ENCODE measurements around the gene PEX5L. TPM values are rescaled to one million over a fixed set of nuclear protein-coding genes. Genes with fewer than 3 reads are reported as not detected.

PEX5L gene
- total and polyA plus RNA-seq, 2 experiments from 2014 or later: 6.3 to 7.0 TPM

DNA sequence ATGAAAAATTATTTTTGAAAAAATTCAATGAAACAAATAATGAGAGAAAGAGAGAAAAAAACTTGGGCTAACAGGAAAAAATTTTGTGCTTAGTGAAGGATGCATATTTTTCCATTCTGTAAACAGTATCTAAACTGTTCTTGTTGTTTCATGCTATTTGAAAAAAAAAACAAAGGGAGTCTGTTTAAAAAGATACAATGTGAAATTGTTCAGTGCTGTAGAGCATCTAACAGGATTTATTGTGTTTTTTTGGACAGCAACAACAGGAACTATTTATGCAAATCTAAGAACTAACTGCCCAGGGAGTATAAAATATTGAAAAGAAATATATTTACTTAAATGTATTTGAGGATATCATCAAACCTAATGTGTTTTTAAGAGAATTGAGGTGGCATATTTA is 55.1 kb downstream of the PEX5L start (continued):
- TF ChIP-seq, protein P1, sequence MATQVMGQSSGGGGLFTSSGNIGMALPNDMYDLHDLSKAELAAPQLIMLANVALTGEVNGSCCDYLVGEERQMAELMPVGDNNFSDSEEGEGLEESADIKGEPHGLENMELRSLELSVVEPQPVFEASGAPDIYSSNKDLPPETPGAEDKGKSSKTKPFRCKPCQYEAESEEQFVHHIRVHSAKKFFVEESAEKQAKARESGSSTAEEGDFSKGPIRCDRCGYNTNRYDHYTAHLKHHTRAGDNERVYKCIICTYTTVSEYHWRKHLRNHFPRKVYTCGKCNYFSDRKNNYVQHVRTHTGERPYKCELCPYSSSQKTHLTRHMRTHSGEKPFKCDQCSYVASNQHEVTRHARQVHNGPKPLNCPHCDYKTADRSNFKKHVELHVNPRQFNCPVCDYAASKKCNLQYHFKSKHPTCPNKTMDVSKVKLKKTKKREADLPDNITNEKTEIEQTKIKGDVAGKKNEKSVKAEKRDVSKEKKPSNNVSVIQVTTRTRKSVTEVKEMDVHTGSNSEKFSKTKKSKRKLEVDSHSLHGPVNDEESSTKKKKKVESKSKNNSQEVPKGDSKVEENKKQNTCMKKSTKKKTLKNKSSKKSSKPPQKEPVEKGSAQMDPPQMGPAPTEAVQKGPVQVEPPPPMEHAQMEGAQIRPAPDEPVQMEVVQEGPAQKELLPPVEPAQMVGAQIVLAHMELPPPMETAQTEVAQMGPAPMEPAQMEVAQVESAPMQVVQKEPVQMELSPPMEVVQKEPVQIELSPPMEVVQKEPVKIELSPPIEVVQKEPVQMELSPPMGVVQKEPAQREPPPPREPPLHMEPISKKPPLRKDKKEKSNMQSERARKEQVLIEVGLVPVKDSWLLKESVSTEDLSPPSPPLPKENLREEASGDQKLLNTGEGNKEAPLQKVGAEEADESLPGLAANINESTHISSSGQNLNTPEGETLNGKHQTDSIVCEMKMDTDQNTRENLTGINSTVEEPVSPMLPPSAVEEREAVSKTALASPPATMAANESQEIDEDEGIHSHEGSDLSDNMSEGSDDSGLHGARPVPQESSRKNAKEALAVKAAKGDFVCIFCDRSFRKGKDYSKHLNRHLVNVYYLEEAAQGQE (IDR thresholded peaks at IDR 0.05; ENCODE audit: unreplicated experiment): no peak
- TF ChIP-seq, protein P2, sequence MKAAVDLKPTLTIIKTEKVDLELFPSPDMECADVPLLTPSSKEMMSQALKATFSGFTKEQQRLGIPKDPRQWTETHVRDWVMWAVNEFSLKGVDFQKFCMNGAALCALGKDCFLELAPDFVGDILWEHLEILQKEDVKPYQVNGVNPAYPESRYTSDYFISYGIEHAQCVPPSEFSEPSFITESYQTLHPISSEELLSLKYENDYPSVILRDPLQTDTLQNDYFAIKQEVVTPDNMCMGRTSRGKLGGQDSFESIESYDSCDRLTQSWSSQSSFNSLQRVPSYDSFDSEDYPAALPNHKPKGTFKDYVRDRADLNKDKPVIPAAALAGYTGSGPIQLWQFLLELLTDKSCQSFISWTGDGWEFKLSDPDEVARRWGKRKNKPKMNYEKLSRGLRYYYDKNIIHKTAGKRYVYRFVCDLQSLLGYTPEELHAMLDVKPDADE (IDR thresholded peaks at IDR 0.05): no peak

DNA sequence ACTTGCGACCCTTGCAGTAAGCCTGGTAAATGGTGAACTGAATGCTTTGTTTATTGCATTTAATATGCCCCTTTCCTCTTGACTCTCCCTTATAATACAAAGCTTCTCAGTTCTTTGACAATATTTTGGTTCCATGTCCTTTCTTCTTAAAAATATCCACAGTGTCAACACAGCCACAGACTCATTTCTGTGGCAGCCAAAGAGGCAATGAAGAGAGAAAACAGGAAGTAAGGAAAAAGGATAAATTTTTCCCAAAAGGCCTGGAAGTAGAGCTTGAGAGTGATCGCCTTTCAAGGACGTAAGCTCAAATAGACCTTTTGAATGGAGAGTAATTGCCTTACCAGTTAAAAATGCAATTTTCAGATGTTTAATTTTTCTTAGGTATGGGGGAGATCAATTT is 59.4 kb downstream of the PEX5L start:
- no peaks in the 10 kb centered on the region for H3K27me3 ChIP-seq (ENCODE audit: insufficient read depth)
- peaks cover 16% of the 10 kb centered on the region for H3K4me1 Mint-ChIP-seq

More for the DNA sequence above, 59.4 kb downstream of the PEX5L start:
- DNase-seq (ENCODE audit: low spot score): no peak
- Histone ChIP-seq H3K9me2 (ENCODE audit: insufficient read depth) (no peaks in the 10 kb centered on the region; the same call in 1 of the 2 replicates), H4K20me1 (replicated peaks; ENCODE audit: insufficient read depth) (no peaks in the 10 kb centered on the region), H3K4me2 (no peak overlapping the region), H3K36me3 (ENCODE audit: insufficient read depth) (no peaks in the 10 kb centered on the region), H3K4me3 (no peak overlapping the region), H3K27ac (ENCODE audit: low read depth) (no peak overlapping the region), H3K4me1 (ENCODE audit: insufficient read depth) (no peaks in the 10 kb centered on the region), H2AFZ (no peak overlapping the region), H3F3A (replicated peaks; ENCODE audit: low read depth) (no peaks in the 10 kb centered on the region), H3K79me2 (replicated peaks; ENCODE audit: insufficient read depth) (no peaks in the 10 kb centered on the region)
- H3K27ac Mint-ChIP-seq: peak overlapping the region; percentile 22; the same call in 1 of the 2 replicates
- H3K4me3 Mint-ChIP-seq: no peak overlapping the region
- no peak for ATAC-seq
- no peaks in the 10 kb centered on the region for H3K9me3 Mint-ChIP-seq
- TF ChIP-seq CREB1 (CRISPR knock-in tag; IDR thresholded peaks at IDR 0.05; ENCODE audit: low read depth) (no peak), ZNF331 (CRISPR knock-in tag; IDR thresholded peaks at IDR 0.05; ENCODE audit: low read depth) (no peak), EZH2 (IDR thresholded peaks at IDR 0.05; ENCODE audit: low read depth, unreplicated experiment) (no peak)
- TF ChIP-seq, protein P2 (IDR thresholded peaks at IDR 0.05): no peak
- TF ChIP-seq, protein P3, sequence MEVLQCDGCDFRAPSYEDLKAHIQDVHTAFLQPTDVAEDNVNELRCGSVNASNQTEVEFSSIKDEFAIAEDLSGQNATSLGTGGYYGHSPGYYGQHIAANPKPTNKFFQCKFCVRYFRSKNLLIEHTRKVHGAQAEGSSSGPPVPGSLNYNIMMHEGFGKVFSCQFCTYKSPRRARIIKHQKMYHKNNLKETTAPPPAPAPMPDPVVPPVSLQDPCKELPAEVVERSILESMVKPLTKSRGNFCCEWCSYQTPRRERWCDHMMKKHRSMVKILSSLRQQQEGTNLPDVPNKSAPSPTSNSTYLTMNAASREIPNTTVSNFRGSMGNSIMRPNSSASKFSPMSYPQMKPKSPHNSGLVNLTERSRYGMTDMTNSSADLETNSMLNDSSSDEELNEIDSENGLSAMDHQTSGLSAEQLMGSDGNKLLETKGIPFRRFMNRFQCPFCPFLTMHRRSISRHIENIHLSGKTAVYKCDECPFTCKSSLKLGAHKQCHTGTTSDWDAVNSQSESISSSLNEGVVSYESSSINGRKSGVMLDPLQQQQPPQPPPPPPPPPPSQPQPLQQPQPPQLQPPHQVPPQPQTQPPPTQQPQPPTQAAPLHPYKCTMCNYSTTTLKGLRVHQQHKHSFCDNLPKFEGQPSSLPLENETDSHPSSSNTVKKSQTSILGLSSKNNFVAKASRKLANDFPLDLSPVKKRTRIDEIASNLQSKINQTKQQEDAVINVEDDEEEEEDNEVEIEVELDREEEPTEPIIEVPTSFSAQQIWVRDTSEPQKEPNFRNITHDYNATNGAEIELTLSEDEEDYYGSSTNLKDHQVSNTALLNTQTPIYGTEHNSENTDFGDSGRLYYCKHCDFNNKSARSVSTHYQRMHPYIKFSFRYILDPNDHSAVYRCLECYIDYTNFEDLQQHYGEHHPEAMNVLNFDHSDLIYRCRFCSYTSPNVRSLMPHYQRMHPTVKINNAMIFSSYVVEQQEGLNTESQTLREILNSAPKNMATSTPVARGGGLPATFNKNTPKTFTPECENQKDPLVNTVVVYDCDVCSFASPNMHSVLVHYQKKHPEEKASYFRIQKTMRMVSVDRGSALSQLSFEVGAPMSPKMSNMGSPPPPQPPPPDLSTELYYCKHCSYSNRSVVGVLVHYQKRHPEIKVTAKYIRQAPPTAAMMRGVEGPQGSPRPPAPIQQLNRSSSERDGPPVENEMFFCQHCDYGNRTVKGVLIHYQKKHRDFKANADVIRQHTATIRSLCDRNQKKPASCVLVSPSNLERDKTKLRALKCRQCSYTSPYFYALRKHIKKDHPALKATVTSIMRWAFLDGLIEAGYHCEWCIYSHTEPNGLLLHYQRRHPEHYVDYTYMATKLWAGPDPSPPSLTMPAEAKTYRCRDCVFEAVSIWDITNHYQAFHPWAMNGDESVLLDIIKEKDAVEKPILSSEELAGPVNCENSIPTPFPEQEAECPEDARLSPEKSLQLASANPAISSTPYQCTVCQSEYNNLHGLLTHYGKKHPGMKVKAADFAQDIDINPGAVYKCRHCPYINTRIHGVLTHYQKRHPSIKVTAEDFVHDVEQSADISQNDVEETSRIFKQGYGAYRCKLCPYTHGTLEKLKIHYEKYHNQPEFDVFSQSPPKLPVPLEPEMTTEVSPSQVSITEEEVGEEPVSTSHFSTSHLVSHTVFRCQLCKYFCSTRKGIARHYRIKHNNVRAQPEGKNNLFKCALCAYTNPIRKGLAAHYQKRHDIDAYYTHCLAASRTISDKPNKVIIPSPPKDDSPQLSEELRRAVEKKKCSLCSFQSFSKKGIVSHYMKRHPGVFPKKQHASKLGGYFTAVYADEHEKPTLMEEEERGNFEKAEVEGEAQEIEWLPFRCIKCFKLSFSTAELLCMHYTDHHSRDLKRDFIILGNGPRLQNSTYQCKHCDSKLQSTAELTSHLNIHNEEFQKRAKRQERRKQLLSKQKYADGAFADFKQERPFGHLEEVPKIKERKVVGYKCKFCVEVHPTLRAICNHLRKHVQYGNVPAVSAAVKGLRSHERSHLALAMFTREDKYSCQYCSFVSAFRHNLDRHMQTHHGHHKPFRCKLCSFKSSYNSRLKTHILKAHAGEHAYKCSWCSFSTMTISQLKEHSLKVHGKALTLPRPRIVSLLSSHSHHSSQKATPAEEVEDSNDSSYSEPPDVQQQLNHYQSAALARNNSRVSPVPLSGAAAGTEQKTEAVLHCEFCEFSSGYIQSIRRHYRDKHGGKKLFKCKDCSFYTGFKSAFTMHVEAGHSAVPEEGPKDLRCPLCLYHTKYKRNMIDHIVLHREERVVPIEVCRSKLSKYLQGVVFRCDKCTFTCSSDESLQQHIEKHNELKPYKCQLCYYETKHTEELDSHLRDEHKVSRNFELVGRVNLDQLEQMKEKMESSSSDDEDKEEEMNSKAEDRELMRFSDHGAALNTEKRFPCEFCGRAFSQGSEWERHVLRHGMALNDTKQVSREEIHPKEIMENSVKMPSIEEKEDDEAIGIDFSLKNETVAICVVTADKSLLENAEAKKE (CRISPR knock-in tag; IDR thresholded peaks at IDR 0.05): no peak
- TF ChIP-seq, protein P4, sequence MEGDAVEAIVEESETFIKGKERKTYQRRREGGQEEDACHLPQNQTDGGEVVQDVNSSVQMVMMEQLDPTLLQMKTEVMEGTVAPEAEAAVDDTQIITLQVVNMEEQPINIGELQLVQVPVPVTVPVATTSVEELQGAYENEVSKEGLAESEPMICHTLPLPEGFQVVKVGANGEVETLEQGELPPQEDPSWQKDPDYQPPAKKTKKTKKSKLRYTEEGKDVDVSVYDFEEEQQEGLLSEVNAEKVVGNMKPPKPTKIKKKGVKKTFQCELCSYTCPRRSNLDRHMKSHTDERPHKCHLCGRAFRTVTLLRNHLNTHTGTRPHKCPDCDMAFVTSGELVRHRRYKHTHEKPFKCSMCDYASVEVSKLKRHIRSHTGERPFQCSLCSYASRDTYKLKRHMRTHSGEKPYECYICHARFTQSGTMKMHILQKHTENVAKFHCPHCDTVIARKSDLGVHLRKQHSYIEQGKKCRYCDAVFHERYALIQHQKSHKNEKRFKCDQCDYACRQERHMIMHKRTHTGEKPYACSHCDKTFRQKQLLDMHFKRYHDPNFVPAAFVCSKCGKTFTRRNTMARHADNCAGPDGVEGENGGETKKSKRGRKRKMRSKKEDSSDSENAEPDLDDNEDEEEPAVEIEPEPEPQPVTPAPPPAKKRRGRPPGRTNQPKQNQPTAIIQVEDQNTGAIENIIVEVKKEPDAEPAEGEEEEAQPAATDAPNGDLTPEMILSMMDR (conservative IDR thresholded peaks at IDR 0.05; ENCODE audit: low read depth in 2 of 2): no peak
- no peaks in the 10 kb centered on the region for H3K27me3 Mint-ChIP-seq (ENCODE audit: insufficient read depth, low read depth, poor library complexity)
- no peaks in the 10 kb centered on the region for H3K36me3 Mint-ChIP-seq (ENCODE audit: low read depth)
